Heart left ventricle (tissue), 13 donors: ENCODE data around the gene PM20D1.

Source experiments
- CTCF ChIP-seq, 12 donors: fragments of 200-600 bp; sonication (generic) in 4 of 12; IDR thresholded peaks; one replicate each; pipeline versions ENCODE4 v1.5.0 to v1.8.0; 2018 to 2022; ENCODE audit warnings: antibody characterized with exemption in 12 of 12, mild to moderate bottlenecking in 5 of 12
- POLR2A ChIP-seq, 2 donors: fragments of 450-650 bp; IDR thresholded peaks; one replicate each; pipeline ENCODE4 v1.6.1; 2017; ENCODE audit warnings: antibody characterized with exemption in 2 of 2, mild to moderate bottlenecking in 2 of 2, moderate library complexity in 2 of 2
- donor health status: ischemic (EF 13 %, LVEDD 7.1; RV severe dilation, severe dysfunction).
- donor health status: DM: no; HTN: yes; CAD: no.
- donor health status: DM: no; HTN: no; CAD: no.
- donor health status: ischemic (EF 25% LVEDD 6.9; RV normal size, moderate dysfunction).
- donor health status: ischemic (EF 25% LVEDD 5.7; RV mildly dilated, moderate dysfunction).
- donor health status: ischemic (EF 35%, LVEDD 5.7; RV mildly dilated, moderate dysfunction).
- donor health status: nonischemic (EF 11% LVEDD 7.7; RV severe dilation, severe dysfunction).
- donor health status: DM: yes; HTN: yes; CAD: no.
- donor health status: PGD.
- donor health status: ischemic (EF 29% LVEDD 5.4; RV normal size, mild dysfunction).
- donor health status: nonischemic (EF 23%, LVEDD 6.1; RV moderate dilation, normal function).

GRCh38 chr1:205822397-205822796, 27.5 kb downstream of the PM20D1 start:
- TF ChIP-seq POLR2A (IDR thresholded peaks at IDR 0.05), result no peak
- TF ChIP-seq CTCF (IDR thresholded peaks at IDR 0.05), result no peak
